ENCODE results near the gene TMEM209.

The TMEM209 gene

GRCh38 chr7:130123501-130123900, 81.7 kb downstream of the TMEM209 start:
- Histone ChIP-seq H3K4me3 (ENCODE audit: severe bottlenecking) (no peak overlapping the region), H3K27ac (ENCODE audit: poor library complexity, severe bottlenecking) (no peak overlapping the region), H3K9me3 (ENCODE audit: severe bottlenecking) (no peaks in the 10 kb centered on the region), H3K4me1 (ENCODE audit: insufficient read depth, poor library complexity, severe bottlenecking) (no peaks in the 10 kb centered on the region), H3K27me3 (ENCODE audit: insufficient read depth, poor library complexity, severe bottlenecking) (no peaks in the 10 kb centered on the region), H3K36me3 (ENCODE audit: low read depth) (peaks cover 76% of the 10 kb centered on the region)
- no peak for DNase-seq (ENCODE audit: low spot score)
- ATAC-seq (ENCODE audit: low read depth) = no peak
- no peak for TF ChIP-seq CTCF (IDR thresholded peaks at IDR 0.05; ENCODE audit: poor library complexity, severe bottlenecking)

- no peak overlapping the region for H3K27ac ChIP-seq (ENCODE audit: poor library complexity, severe bottlenecking)
- no peak for DNase-seq (ENCODE audit: low spot score)
- ATAC-seq (ENCODE audit: low read depth) = no peak
- H3K4me3 ChIP-seq (ENCODE audit: severe bottlenecking) = no peak overlapping the region
- no peak for TF ChIP-seq CTCF (IDR thresholded peaks at IDR 0.05; ENCODE audit: poor library complexity, severe bottlenecking)
- H3K9me3 ChIP-seq (ENCODE audit: severe bottlenecking) = no peaks in the 10 kb centered on the region
- H3K36me3 ChIP-seq (ENCODE audit: low read depth) = peaks cover 39% of the 10 kb centered on the region
- H3K4me1 ChIP-seq (ENCODE audit: insufficient read depth, poor library complexity, severe bottlenecking) = no peaks in the 10 kb centered on the region
- H3K27me3 ChIP-seq (ENCODE audit: insufficient read depth, poor library complexity, severe bottlenecking) = no peaks in the 10 kb centered on the region
Observed at GRCh38 chr7:130118801-130119200, 86.4 kb downstream of the TMEM209 start.

- TF ChIP-seq CTCF (IDR thresholded peaks at IDR 0.05; ENCODE audit: poor library complexity, severe bottlenecking) = no peak
- Histone ChIP-seq H3K9me3 (ENCODE audit: severe bottlenecking) (no peaks in the 10 kb centered on the region), H3K27me3 (ENCODE audit: insufficient read depth, poor library complexity, severe bottlenecking) (no peaks in the 10 kb centered on the region), H3K4me3 (ENCODE audit: severe bottlenecking) (no peak overlapping the region), H3K36me3 (ENCODE audit: low read depth) (peaks cover 34% of the 10 kb centered on the region), H3K27ac (ENCODE audit: poor library complexity, severe bottlenecking) (no peak overlapping the region), H3K4me1 (ENCODE audit: insufficient read depth, poor library complexity, severe bottlenecking) (no peaks in the 10 kb centered on the region)
- no peak for DNase-seq (ENCODE audit: low spot score)
- ATAC-seq (ENCODE audit: low read depth) = no peak
Observed at GRCh38 chr7:130118294-130118693, 86.9 kb downstream of the TMEM209 start.

- Histone ChIP-seq H3K27ac (ENCODE audit: poor library complexity, severe bottlenecking) (no peak overlapping the region), H3K4me3 (ENCODE audit: severe bottlenecking) (no peak overlapping the region), H3K4me1 (ENCODE audit: insufficient read depth, poor library complexity, severe bottlenecking) (no peaks in the 10 kb centered on the region), H3K27me3 (ENCODE audit: insufficient read depth, poor library complexity, severe bottlenecking) (no peaks in the 10 kb centered on the region), H3K9me3 (ENCODE audit: severe bottlenecking) (no peaks in the 10 kb centered on the region), H3K36me3 (ENCODE audit: low read depth) (0 out of 2 replicates have a peak, but pooled peaks cover 4% of the 10 kb centered on the region)
- TF ChIP-seq CTCF (IDR thresholded peaks at IDR 0.05; ENCODE audit: poor library complexity, severe bottlenecking) = no peak
- ATAC-seq (ENCODE audit: low read depth) = no peak
- DNase-seq (ENCODE audit: low spot score) = no peak
Observed at GRCh38 chr7:130114776-130115175, 90.4 kb downstream of the TMEM209 start.

Data from RWPE2 (cell line).